ENCODE measurements around the gene DKK1.

Gene DKK1

DNA sequence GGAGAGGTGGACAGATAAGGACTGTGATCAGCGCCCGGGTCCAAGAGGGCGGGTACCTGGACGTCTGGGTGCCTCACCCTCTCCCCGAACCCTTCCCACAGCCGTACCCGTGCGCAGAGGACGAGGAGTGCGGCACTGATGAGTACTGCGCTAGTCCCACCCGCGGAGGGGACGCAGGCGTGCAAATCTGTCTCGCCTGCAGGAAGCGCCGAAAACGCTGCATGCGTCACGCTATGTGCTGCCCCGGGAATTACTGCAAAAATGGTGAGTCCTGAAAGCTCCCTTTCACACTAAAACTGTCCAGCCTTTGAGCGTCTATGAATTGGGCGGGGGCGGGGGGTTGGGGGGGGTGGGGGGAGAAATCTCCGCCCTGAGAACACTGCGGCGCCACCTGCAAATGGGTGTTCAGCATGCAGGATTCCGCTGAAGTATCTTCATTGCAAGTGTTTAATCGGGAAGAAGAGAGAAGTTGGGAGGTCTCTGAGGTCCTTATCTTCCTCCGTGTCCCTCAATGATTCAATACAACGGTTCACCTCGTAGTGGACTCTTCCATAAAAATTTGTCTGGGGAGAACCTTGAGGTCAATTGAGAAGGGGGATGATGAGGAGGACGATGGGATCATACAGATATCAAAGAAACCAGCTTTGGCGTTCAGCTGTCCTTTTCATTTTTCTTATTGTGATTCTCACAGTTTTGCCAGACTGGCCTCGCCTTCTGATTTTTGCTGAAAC lies 906 bp downstream of the DKK1 start:
- H3K4me1 ChIP-seq (ENCODE audit: control insufficient read depth, insufficient read depth, low read length), result no peaks in the 10 kb centered on the region
- CTCF ChIA-PET, result interaction anchor here (0.6 to 2.3 kb wide), 9 partner anchors 9 to 263 kb away, joined by 3 to 29 read pairs (median 5); no protein-coding TSS in a partner anchor
- H3K27ac ChIP-seq (ENCODE audit: extremely low read depth, low read depth, low read length), result no peak overlapping the region; the same call in 1 of the 2 replicates
- POLR2A ChIA-PET, result interaction anchor here (0.8 kb wide), 1 partner anchor 265 kb away, joined by 4 read pairs; no protein-coding TSS in a partner anchor
- peak overlapping the region; percentile 67 for H3K4me3 ChIP-seq (ENCODE audit: low read depth, low read length)
- peaks cover 0 to 4% of the 10 kb centered on the region in 2 experiments; a peak in 1 of 3 replicates for H3K36me3 ChIP-seq (ENCODE audit: control insufficient read depth in 2 of 2, insufficient read depth in 1 of 2, low read length in 2 of 2)
- TF ChIP-seq SP2 (tag by site-specific recombination; IDR thresholded peaks at IDR 0.05) (peak; percentile 19; the same call in 1 of the 2 replicates), ZNF10 (tag by site-specific recombination; IDR thresholded peaks at IDR 0.05) (peak; percentile 46; the same call in 1 of the 2 replicates), ZNF792 (tag by site-specific recombination; IDR thresholded peaks at IDR 0.05) (0 out of 2 replicates have a peak, but pooled peaks have one; percentile 21), MEIS1 (CRISPR knock-in tag; IDR thresholded peaks at IDR 0.05; ENCODE audit: borderline replicate concordance) (no peak), ZBTB20 (tag by site-specific recombination; IDR thresholded peaks at IDR 0.05) (peak; percentile 46), ZNF529 (tag by site-specific recombination; IDR thresholded peaks at IDR 0.05; ENCODE audit: insufficient replicate concordance) (no peak)
- TF ChIP-seq, protein P1, sequence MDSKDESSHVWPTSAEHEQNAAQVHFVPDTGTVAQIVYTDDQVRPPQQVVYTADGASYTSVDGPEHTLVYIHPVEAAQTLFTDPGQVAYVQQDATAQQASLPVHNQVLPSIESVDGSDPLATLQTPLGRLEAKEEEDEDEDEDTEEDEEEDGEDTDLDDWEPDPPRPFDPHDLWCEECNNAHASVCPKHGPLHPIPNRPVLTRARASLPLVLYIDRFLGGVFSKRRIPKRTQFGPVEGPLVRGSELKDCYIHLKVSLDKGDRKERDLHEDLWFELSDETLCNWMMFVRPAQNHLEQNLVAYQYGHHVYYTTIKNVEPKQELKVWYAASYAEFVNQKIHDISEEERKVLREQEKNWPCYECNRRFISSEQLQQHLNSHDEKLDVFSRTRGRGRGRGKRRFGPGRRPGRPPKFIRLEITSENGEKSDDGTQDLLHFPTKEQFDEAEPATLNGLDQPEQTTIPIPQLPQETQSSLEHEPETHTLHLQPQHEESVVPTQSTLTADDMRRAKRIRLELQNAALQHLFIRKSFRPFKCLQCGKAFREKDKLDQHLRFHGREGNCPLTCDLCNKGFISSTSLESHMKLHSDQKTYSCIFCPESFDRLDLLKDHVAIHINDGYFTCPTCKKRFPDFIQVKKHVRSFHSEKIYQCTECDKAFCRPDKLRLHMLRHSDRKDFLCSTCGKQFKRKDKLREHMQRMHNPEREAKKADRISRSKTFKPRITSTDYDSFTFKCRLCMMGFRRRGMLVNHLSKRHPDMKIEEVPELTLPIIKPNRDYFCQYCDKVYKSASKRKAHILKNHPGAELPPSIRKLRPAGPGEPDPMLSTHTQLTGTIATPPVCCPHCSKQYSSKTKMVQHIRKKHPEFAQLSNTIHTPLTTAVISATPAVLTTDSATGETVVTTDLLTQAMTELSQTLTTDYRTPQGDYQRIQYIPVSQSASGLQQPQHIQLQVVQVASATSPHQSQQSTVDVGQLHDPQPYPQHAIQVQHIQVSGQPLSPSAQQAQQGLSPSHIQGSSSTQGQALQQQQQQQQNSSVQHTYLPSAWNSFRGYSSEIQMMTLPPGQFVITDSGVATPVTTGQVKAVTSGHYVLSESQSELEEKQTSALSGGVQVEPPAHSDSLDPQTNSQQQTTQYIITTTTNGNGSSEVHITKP (tag by site-specific recombination; IDR thresholded peaks at IDR 0.05), result peak; percentile 30; the same call in 1 of the 2 replicates
- H3K9me3 ChIP-seq (ENCODE audit: control insufficient read depth, insufficient read depth, low read depth, low read length), result no peaks in the 10 kb centered on the region

DNA sequence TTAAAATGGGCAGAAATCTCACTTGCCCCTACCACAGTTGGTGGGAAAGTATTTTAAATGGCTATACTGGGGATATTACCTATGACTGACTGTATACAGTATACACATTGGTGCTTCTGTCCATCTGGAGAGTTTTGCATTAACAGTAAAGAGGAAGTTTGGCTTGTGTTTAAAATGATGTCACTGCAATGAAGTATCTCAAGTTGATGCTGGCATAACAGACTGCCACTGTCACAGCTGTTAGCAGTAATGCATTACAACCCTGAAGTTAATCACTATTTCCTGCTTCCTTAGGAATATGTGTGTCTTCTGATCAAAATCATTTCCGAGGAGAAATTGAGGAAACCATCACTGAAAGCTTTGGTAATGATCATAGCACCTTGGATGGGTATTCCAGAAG lies 1.9 kb downstream of the DKK1 start:
- Histone ChIP-seq H3K27ac (ENCODE audit: extremely low read depth, low read depth, low read length) (no peak overlapping the region), H3K4me1 (ENCODE audit: control insufficient read depth, insufficient read depth, low read length) (no peaks in the 10 kb centered on the region), H3K9me3 (ENCODE audit: control insufficient read depth, insufficient read depth, low read depth, low read length) (no peaks in the 10 kb centered on the region), H3K36me3 (ENCODE audit: control insufficient read depth in 2 of 2, insufficient read depth in 1 of 2, low read length in 2 of 2) (peaks cover 0 to 4% of the 10 kb centered on the region in 2 experiments; a peak in 1 of 3 replicates), H3K4me3 (ENCODE audit: low read depth, low read length) (no peak overlapping the region)
- TF ChIP-seq ZNF112 (tag by site-specific recombination; IDR thresholded peaks at IDR 0.05), result no peak
- TF ChIP-seq, protein P1 (tag by site-specific recombination; IDR thresholded peaks at IDR 0.05), result no peak
- peak; percentile 30; the same call in 1 of the 2 replicates for TF ChIP-seq ZNF629 (tag by site-specific recombination; IDR thresholded peaks at IDR 0.05)
- no peak for TF ChIP-seq ZNF48 (tag by site-specific recombination; IDR thresholded peaks at IDR 0.05)
- peak; percentile 40; the same call in 1 of the 2 replicates for TF ChIP-seq ZBTB21 (tag by site-specific recombination; IDR thresholded peaks at IDR 0.05)
- no peak for TF ChIP-seq ZNF596 (tag by site-specific recombination; IDR thresholded peaks at IDR 0.05)
- no peak for TF ChIP-seq ZBTB17 (tag by site-specific recombination; IDR thresholded peaks at IDR 0.05)
- no peak for TF ChIP-seq ZNF175 (tag by site-specific recombination; IDR thresholded peaks at IDR 0.05)
- TF ChIP-seq, protein P2, sequence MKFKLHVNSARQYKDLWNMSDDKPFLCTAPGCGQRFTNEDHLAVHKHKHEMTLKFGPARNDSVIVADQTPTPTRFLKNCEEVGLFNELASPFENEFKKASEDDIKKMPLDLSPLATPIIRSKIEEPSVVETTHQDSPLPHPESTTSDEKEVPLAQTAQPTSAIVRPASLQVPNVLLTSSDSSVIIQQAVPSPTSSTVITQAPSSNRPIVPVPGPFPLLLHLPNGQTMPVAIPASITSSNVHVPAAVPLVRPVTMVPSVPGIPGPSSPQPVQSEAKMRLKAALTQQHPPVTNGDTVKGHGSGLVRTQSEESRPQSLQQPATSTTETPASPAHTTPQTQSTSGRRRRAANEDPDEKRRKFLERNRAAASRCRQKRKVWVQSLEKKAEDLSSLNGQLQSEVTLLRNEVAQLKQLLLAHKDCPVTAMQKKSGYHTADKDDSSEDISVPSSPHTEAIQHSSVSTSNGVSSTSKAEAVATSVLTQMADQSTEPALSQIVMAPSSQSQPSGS (tag by site-specific recombination; IDR thresholded peaks at IDR 0.05; ENCODE audit: low read depth), result peak; percentile 53; the same call in 1 of the 2 replicates
- ChIA-PET CTCF (interaction anchor here (1.0 to 1.5 kb wide), 3 partner anchors 165 to 251 kb away, joined by 3 to 6 read pairs (median 5); no protein-coding TSS in a partner anchor), POLR2A (no interaction called here)
